NCI-H69 (cell line): ENCODE results near the gene ATXN7L3.
"Not testable (repeated sequence)": the region's sequence is repeated elsewhere in the genome, so short reads cannot be mapped to it uniquely, and the experiment has no call there.

Experiments
- DNase-seq: peaks from one replicate; lab custom pipeline; 2025; lab: John Stamatoyannopoulos, UW

ATXN7L3 gene

GRCh38 chr17:44199553-44200477 is at the start of gene ATXN7L3:
TSS of gene ATXN7L3 (minus strand) at chr17:44199884. CDS start at chr17:44198070, 1,814 bp downstream.
- peak; percentile 99 for DNase-seq

- no peak for DNase-seq
These were observed 48.4 kb upstream of the ATXN7L3 start for GRCh38 chr17:44247876-44248736.

- no peak for DNase-seq
These were observed 47.8 kb upstream of the ATXN7L3 start for GRCh38 chr17:44247440-44247841.

GRCh38 chr17:44241106-44241624 is 41.5 kb upstream of the ATXN7L3 start:
- DNase-seq: no peak

- not testable (repeated sequence) for DNase-seq
These were observed 38.2 kb upstream of the ATXN7L3 start for GRCh38 chr17:44237886-44238285.

GRCh38 chr17:44236444-44236991 is 36.8 kb upstream of the ATXN7L3 start:
- DNase-seq: no peak

- DNase-seq: no peak
These were observed 35.9 kb upstream of the ATXN7L3 start for GRCh38 chr17:44235583-44235936.

GRCh38 chr17:44233582-44233981 is 33.9 kb upstream of the ATXN7L3 start:
- no peak for DNase-seq

GRCh38 chr17:44232061-44232460 is 32.4 kb upstream of the ATXN7L3 start:
- DNase-seq: no peak

- no peak for DNase-seq
These were observed 30.5 kb upstream of the ATXN7L3 start for GRCh38 chr17:44230140-44230539.

- DNase-seq: no peak
These were observed 29.4 kb upstream of the ATXN7L3 start for GRCh38 chr17:44229090-44229489.

- DNase-seq: no peak
These were observed 23.9 kb upstream of the ATXN7L3 start for GRCh38 chr17:44223541-44224071.

GRCh38 chr17:44222112-44222869 is 22.6 kb upstream of the ATXN7L3 start:
- peak; percentile 88 for DNase-seq

GRCh38 chr17:44221862-44222111 is 22.1 kb upstream of the ATXN7L3 start:
- DNase-seq: no peak

GRCh38 chr17:44221084-44221861 is 21.6 kb upstream of the ATXN7L3 start:
- peak; percentile 90 for DNase-seq

- peak; percentile 75 for DNase-seq
These were observed 20.8 kb upstream of the ATXN7L3 start for GRCh38 chr17:44220213-44221083.

- peak; percentile 97 for DNase-seq
These were observed 20.0 kb upstream of the ATXN7L3 start, which contains the start of gene UBTF for GRCh38 chr17:44219616-44220212. TSS of gene UBTF (minus strand) at chr17:44219675. CDS start at chr17:44218229, 1,446 bp downstream.

- DNase-seq: peak; percentile 90
These were observed 19.5 kb upstream of the ATXN7L3 start for GRCh38 chr17:44219108-44219615.
